HepG2 (cell line): ENCODE data around the gene SLFN14. TPM values are rescaled to one million over a fixed set of nuclear protein-coding genes. Genes with fewer than 3 reads are reported as not detected.
A peak's percentile ranks its signal among the peaks of the same experiment; 100 is the strongest.

Source experiments
- BRD4 ChIP-seq: sonication (generic); formaldehyde crosslinking; IDR thresholded peaks from 2 replicates; pipeline ENCODE4 v1.4.0; 2020; ENCODE audit warnings: missing genetic modification reagents
- CHD4 ChIP-seq: fragments of 200-600 bp; sonication (generic); IDR thresholded peaks from 2 replicates; pipeline ENCODE4 v1.7.0; 2017; ENCODE audit warnings: mild to moderate bottlenecking, low read length, borderline replicate concordance
- ESRRA ChIP-seq: sonication (generic); formaldehyde crosslinking; IDR thresholded peaks from 2 replicates; pipeline ENCODE4 v1.5.1; 2020; ENCODE audit warnings: mild to moderate bottlenecking, low read depth, missing genetic modification reagents
- HOXA5 ChIP-seq: sonication (generic); formaldehyde crosslinking; IDR thresholded peaks from 2 replicates; pipeline ENCODE4 v1.4.0; 2020; ENCODE audit warnings: missing genetic modification reagents
- ISL2 ChIP-seq: sonication (generic); formaldehyde crosslinking; IDR thresholded peaks from 2 replicates; pipeline ENCODE4 v1.5.0; 2020; ENCODE audit warnings: missing genetic modification reagents
- MEIS2 ChIP-seq: sonication (generic); formaldehyde crosslinking; IDR thresholded peaks from 2 replicates; pipeline ENCODE4 v1.9.0; 2021; ENCODE audit warnings: mild to moderate bottlenecking, missing genetic modification reagents
- NFE2L2 ChIP-seq: fragments of 150-350 bp; IDR thresholded peaks from 2 replicates; pipeline ENCODE4 v1.6.1; 2014; ENCODE audit warnings: low read length
- NR1H2 ChIP-seq: sonication (generic); formaldehyde crosslinking; IDR thresholded peaks from 2 replicates; pipeline ENCODE4 v1.8.1; 2022; ENCODE audit warnings: low read depth, missing genetic modification reagents, borderline replicate concordance
- NR2C2 ChIP-seq: sonication (generic); formaldehyde crosslinking; IDR thresholded peaks from 2 replicates; pipeline ENCODE4 v1.4.0; 2020; ENCODE audit warnings: missing genetic modification reagents, mild to moderate bottlenecking, moderate library complexity, borderline replicate concordance
- PHF5A ChIP-seq: IDR thresholded peaks from one replicate; pipeline ENCODE4 v1.6.1; 2018; ENCODE audit warnings: low read depth, missing genetic modification reagents; ENCODE audit not compliant: unreplicated experiment
- RBAK ChIP-seq: sonication (generic); formaldehyde crosslinking; IDR thresholded peaks from 2 replicates; pipeline ENCODE4 v1.5.1; 2020; ENCODE audit warnings: mild to moderate bottlenecking, missing genetic modification reagents
- RFXANK ChIP-seq: IDR thresholded peaks from 2 replicates; pipeline ENCODE4 v1.6.1; 2016
- SALL2 ChIP-seq: sonication (generic); formaldehyde crosslinking; IDR thresholded peaks from 2 replicates; pipeline ENCODE4 v1.8.1; 2023; ENCODE audit warnings: mild to moderate bottlenecking, missing genetic modification reagents, inconsistent platforms
- SIN3B ChIP-seq: fragments of 150-350 bp; IDR thresholded peaks from 2 replicates; pipeline ENCODE4 v1.6.1; 2014; ENCODE audit warnings: low read length
- TBX2 ChIP-seq: sonication (generic); formaldehyde crosslinking; IDR thresholded peaks from 2 replicates; pipeline ENCODE4 v1.5.0; 2020; ENCODE audit warnings: missing genetic modification reagents, mild to moderate bottlenecking, borderline replicate concordance
- ZMYM4 ChIP-seq: sonication (generic); formaldehyde crosslinking; IDR thresholded peaks from 2 replicates; pipeline ENCODE4 v1.8.1; 2023; ENCODE audit warnings: mild to moderate bottlenecking, missing genetic modification reagents
- ZNF260 ChIP-seq: sonication (generic); formaldehyde crosslinking; IDR thresholded peaks from 2 replicates; pipeline ENCODE4 v1.4.0; 2020; ENCODE audit warnings: missing genetic modification reagents, low read depth, mild to moderate bottlenecking, borderline replicate concordance
- ZNF543 ChIP-seq: sonication (generic); formaldehyde crosslinking; IDR thresholded peaks from 2 replicates; pipeline ENCODE4 v1.4.0; 2020; ENCODE audit warnings: mild to moderate bottlenecking, missing genetic modification reagents
- polyA plus RNA-seq, 8 experiments: library from polyadenylated mRNA; depleted of rRNA in 3 of 8; stranded (reverse) in 7 of 8; unstranded in 1 of 8; fragments of >200 nt; fragmentation: Illumina TruSeq in 4 of 8; extraction: Trizol in 4 of 8; gene quantifications; 2 replicates each; pipeline versions ENCODE4 v1.2.1 to v1.2.3, GENCODE V29; 2011 to 2016; ENCODE audit warnings: low read depth in 4 of 8, missing spikeins in 1 of 8, mixed read lengths in 1 of 8; ENCODE audit not compliant: insufficient read depth in 1 of 8
- total RNA-seq, 5 experiments: library from RNA; depleted of rRNA; stranded (reverse); fragments of >200 nt; fragmentation: Illumina TruSeq; extraction: Trizol; gene quantifications; 2 replicates each; pipeline ENCODE4 v1.2.3, GENCODE V29; 2016; ENCODE audit warnings: low read depth in 1 of 5
- TF ChIP-seq, protein P1 (sequence below): sonication (generic); formaldehyde crosslinking; IDR thresholded peaks from 2 replicates; pipeline ENCODE4 v1.5.0; 2020; ENCODE audit warnings: mild to moderate bottlenecking, missing genetic modification reagents, borderline replicate concordance
- TF ChIP-seq, protein P2 (sequence below): IDR thresholded peaks from 2 replicates; pipeline ENCODE4 v1.6.1; 2016; ENCODE audit warnings: mild to moderate bottlenecking, missing biosample characterization, missing genetic modification reagents
- TF ChIP-seq, protein P3 (sequence below): sonication (generic); formaldehyde crosslinking; IDR thresholded peaks from 2 replicates; pipeline ENCODE4 v1.4.0; 2020; ENCODE audit warnings: mild to moderate bottlenecking, missing genetic modification reagents
- TF ChIP-seq, protein P4 (sequence below): sonication (generic); formaldehyde crosslinking; IDR thresholded peaks from 2 replicates; pipeline ENCODE4 v1.4.0; 2020; ENCODE audit warnings: mild to moderate bottlenecking, missing genetic modification reagents
- TF ChIP-seq, protein P5 (sequence below): sonication (generic); formaldehyde crosslinking; IDR thresholded peaks from 2 replicates; pipeline ENCODE4 v1.4.0; 2020; ENCODE audit warnings: mild to moderate bottlenecking, missing genetic modification reagents
- TF ChIP-seq, protein P6 (sequence below): sonication (generic); formaldehyde crosslinking; IDR thresholded peaks from 2 replicates; pipeline ENCODE4 v1.5.0; 2020; ENCODE audit warnings: missing genetic modification reagents

The SLFN14 gene
- total and polyA plus RNA-seq, 2 of the 13 experiments (the other 11 are each of a cell fraction or from before 2014, with no cell fraction given), result not detected

DNA sequence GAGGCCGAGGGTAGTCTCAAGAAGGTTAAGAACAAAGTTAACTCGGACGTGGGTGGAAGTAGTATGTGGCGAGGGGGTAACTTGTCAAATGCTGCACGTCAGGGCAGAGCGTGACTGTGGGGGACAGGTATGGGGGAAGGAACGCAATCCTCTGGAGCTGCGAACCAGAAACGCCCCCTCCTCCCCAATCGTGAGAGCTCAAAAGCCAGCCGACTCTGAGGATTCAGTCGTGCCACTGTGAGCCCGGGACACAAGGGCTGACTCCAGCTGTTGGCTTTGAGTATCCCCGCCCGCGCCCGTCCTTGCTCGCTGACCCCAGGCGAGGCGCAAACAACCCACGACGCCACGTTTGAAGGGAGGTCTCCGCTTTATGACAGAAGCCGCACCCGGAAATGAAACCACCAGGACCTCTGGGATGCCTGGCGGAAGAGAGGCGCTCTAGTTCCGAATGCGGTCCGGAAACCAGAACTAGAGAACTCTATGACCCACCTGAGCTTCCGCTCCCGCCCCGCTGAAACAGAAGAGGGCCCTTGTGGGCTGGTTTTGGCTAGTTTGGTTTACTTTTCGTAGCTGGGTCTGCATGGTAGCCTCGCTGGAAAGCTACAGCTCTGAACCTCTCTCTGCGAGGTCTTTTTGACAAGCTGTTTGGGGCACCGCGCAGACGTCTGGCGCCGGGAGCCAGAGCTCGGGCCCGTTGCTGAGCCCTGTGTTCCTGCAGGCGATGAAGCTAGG is 17.7 kb upstream of the SLFN14 start, which contains the start of gene PEX12 (continued):
- TF ChIP-seq BRD4 (CRISPR knock-in tag) (peak; percentile 56; the same call in 1 of the 2 replicates), NR1H2 (CRISPR knock-in tag) (no peak), ZMYM4 (CRISPR knock-in tag) (peak; percentile 94), MEIS2 (CRISPR knock-in tag) (peak; percentile 89; the same call in 1 of the 2 replicates), TBX2 (CRISPR knock-in tag) (peak; percentile 60), CHD4 (no peak), PHF5A (CRISPR knock-in tag) (peak; percentile 74), ZNF260 (CRISPR knock-in tag) (no peak), SALL2 (CRISPR knock-in tag) (peak; percentile 51; the same call in 1 of the 2 replicates), ISL2 (CRISPR knock-in tag) (peak; percentile 58; the same call in 1 of the 2 replicates), SIN3B (peak; percentile 16; the same call in 1 of the 2 replicates), HOXA5 (CRISPR knock-in tag) (peak; percentile 84; the same call in 1 of the 2 replicates), NR2C2 (peak; percentile 99), RFXANK (0 out of 2 replicates have a peak, but pooled peaks have one; percentile 59), ESRRA (CRISPR knock-in tag) (no peak), RBAK (no peak), NFE2L2 (no peak), ZNF543 (peak; percentile 51; the same call in 1 of the 2 replicates)
- TF ChIP-seq, protein P1, sequence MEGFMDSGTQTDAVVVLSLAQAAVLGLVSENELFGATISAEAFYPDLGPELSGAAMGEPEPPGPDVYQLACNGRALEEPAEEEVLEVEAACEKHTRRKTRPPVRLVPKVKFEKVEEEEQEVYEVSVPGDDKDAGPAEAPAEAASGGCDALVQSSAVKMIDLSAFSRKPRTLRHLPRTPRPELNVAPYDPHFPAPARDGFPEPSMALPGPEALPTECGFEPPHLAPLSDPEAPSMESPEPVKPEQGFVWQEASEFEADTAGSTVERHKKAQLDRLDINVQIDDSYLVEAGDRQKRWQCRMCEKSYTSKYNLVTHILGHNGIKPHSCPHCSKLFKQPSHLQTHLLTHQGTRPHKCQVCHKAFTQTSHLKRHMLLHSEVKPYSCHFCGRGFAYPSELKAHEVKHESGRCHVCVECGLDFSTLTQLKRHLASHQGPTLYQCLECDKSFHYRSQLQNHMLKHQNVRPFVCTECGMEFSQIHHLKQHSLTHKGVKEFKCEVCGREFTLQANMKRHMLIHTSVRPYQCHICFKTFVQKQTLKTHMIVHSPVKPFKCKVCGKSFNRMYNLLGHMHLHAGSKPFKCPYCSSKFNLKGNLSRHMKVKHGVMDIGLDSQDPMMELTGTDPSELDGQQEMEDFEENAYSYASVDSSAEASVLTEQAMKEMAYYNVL, result 0 out of 2 replicates have a peak, but pooled peaks have one; percentile 48
- TF ChIP-seq, protein P2, sequence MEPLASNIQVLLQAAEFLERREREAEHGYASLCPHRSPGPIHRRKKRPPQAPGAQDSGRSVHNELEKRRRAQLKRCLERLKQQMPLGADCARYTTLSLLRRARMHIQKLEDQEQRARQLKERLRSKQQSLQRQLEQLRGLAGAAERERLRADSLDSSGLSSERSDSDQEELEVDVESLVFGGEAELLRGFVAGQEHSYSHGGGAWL (CRISPR knock-in tag), result peak; percentile 69; the same call in 1 of the 2 replicates
- TF ChIP-seq, protein P3, sequence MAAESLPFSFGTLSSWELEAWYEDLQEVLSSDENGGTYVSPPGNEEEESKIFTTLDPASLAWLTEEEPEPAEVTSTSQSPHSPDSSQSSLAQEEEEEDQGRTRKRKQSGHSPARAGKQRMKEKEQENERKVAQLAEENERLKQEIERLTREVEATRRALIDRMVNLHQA (CRISPR knock-in tag), result no peak
- TF ChIP-seq, protein P4, sequence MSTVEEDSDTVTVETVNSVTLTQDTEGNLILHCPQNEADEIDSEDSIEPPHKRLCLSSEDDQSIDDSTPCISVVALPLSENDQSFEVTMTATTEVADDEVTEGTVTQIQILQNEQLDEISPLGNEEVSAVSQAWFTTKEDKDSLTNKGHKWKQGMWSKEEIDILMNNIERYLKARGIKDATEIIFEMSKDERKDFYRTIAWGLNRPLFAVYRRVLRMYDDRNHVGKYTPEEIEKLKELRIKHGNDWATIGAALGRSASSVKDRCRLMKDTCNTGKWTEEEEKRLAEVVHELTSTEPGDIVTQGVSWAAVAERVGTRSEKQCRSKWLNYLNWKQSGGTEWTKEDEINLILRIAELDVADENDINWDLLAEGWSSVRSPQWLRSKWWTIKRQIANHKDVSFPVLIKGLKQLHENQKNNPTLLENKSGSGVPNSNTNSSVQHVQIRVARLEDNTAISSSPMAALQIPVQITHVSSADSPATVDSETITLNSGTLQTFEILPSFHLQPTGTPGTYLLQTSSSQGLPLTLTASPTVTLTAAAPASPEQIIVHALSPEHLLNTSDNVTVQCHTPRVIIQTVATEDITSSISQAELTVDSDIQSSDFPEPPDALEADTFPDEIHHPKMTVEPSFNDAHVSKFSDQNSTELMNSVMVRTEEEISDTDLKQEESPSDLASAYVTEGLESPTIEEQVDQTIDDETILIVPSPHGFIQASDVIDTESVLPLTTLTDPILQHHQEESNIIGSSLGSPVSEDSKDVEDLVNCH (CRISPR knock-in tag), result no peak
- TF ChIP-seq, protein P5, sequence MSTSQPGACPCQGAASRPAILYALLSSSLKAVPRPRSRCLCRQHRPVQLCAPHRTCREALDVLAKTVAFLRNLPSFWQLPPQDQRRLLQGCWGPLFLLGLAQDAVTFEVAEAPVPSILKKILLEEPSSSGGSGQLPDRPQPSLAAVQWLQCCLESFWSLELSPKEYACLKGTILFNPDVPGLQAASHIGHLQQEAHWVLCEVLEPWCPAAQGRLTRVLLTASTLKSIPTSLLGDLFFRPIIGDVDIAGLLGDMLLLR (CRISPR knock-in tag), result no peak
- TF ChIP-seq, protein P6, sequence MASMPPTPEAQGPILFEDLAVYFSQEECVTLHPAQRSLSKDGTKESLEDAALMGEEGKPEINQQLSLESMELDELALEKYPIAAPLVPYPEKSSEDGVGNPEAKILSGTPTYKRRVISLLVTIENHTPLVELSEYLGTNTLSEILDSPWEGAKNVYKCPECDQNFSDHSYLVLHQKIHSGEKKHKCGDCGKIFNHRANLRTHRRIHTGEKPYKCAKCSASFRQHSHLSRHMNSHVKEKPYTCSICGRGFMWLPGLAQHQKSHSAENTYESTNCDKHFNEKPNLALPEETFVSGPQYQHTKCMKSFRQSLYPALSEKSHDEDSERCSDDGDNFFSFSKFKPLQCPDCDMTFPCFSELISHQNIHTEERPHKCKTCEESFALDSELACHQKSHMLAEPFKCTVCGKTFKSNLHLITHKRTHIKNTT, result no peak
